Smooth muscle cell of the brain vasculature (primary cell): ENCODE data around the gene BCO1.
"Not testable (repeated sequence)": the region's sequence is repeated elsewhere in the genome, so short reads cannot be mapped to it uniquely, and the experiment has no call there.

Experiments
- DNase-seq: peaks from one replicate; pipeline ENCODE4 v3.0.0-alpha.2; 2012; ENCODE audit warnings: low read depth, low spot score

The BCO1 gene, protein sequence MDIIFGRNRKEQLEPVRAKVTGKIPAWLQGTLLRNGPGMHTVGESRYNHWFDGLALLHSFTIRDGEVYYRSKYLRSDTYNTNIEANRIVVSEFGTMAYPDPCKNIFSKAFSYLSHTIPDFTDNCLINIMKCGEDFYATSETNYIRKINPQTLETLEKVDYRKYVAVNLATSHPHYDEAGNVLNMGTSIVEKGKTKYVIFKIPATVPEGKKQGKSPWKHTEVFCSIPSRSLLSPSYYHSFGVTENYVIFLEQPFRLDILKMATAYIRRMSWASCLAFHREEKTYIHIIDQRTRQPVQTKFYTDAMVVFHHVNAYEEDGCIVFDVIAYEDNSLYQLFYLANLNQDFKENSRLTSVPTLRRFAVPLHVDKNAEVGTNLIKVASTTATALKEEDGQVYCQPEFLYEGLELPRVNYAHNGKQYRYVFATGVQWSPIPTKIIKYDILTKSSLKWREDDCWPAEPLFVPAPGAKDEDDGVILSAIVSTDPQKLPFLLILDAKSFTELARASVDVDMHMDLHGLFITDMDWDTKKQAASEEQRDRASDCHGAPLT

DNA sequence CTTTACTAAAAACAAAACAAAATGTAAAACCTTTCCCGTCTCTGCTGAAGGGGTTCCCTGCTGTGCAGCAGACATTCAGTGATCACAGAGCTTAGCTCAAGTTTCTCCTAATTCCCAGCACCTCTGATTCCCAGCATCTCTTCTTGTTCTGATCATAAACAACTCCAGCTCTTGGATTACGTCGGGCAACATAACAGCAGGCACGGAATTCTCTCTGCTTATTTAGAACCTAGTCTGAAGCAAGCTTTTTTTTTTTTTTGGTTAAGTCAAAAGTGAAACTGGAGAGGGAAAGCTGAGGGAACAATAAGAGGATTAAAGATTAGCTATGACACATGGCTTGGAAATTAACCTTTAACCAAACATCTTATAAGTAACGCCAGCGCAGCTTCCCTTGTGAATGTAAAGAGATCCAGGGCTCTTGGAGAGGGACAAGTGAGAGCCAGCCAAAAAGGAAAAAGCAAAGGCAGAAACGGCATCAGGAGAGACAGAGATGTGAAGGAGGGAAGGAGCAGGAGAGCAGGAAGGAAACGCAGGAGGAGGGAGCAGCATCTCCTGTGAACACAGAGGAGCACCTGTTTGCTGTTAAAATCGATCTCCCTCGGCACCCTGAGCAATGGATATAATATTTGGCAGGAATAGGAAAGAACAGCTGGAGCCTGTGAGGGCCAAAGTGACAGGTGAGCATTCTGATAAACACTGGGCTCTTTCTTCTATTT lies at the start of gene BCO1:
TSS of gene BCO1 (plus strand) at position 394 of the 716 bp plus-strand sequence. CDS start at position 614, 220 bp downstream.
- peak; percentile 17 for DNase-seq

GRCh38 chr16:81189100-81189664 lies 49.3 kb upstream of the BCO1 start:
- no peak for DNase-seq

DNA sequence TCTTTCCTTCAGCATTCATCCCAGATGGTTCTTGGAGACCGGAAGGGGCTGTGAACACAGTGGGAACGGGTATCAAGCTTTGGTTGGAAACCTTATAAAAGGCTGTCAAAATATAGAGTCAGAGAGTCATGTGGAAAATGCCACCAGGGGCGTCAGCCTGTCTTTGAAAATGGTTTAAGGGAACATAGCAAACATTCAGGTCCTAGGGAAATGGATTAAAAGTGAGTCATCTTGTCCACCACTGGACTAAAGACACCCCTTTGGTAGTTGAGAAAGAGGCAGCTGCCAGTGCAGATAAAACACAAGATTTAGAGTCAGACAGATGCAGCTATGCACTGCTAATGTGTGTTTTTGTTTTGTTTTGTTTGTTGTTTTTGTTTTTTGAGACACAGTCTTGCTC lies 47.8 kb upstream of the BCO1 start:
- DNase-seq = no peak

DNA sequence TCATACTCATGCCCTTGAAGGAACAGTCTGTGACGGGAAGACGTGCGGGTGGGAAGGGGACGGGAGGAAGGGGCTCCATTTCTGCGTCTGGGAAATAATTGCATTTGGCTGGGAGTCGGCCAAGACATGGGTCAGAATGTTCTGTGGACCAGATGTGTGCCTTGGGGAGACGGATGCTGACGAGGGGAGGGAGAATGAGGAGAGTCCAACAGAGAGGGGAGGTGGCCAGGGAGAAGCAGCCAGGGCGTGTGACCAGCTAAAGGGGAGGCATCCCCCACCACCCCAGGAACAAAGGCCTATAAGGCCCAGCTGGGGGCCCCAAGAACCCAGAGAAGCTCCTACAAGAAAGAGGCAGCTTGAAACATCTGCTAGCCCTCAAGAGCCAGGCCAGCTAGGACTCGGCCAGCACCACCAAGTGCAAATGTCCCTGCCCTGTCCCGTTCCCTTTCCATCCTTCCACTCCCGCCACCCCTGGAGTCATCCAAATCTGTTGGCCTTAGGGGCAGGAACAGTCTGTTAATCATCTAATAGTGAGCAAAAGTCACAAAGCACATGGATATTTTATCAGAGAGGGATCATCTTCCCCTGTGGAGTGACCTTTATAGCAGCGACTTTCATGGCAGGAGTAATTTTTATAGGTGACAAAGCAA lies 42.5 kb upstream of the BCO1 start:
- DNase-seq = no peak

DNA sequence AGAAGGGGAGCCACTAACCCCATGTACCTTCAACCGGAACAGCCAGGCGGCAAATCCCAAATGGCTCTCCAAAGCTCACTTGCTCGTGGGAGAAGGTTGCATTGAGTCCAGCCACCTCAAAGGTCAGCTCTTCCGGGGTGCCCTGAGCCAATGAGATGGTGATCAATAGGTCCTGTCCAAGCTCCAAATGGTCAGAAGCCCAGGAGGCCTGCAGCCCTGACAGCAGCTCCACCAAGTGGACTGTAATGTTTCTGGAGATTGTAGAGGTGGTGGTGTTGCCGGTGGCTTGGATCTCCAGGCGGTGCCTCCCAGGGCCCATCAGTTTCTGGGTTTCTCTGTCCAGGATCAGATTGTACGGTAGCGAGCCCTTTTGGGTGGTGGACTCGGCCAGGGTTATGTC lies 39.9 kb upstream of the BCO1 start:
- DNase-seq = no peak

- no peak for DNase-seq
Measured at GRCh38 chr16:81201267-81201666, 37.2 kb upstream of the BCO1 start.

DNA sequence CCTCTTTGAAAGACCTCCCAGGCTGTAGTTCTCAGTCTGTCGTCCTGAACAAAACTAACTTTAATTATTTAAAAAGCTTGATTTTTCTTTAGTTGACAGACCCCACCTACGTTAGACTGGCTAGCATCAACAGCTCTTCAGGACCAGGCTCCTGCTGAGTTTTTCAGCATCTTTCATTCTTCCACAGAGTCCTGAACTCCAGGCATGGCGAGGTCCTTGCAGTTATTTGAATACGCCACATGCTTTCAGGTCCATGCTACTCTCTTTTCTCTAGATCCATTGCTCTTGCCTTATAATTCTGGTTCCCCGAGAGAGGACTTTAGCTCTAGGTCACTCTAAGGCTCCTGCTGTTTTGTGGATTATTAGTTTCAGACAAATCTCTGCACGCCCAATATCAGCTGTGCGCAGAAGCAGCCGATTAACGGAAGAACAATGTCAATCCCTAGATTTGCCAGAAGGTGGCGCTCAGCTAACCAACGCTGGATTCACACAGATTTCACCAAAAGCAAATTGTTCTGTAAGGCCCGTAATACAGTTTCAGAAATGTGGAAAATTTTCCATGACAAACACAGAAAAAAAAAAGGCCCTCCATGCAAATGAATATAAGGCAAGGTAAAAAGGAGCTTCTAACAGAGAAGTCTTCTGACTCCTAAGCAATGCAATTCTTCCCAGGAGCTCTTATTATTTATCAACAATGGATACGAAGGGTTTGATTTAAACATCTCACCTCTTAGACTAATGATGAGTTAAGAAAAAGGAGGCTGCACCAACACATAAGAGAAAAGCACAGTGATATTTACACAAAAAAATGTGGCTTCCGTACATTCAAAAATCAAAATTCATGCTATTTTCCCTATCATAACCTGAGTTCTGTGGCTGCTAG lies 33.5 kb upstream of the BCO1 start:
- DNase-seq = peak; percentile 21

DNA sequence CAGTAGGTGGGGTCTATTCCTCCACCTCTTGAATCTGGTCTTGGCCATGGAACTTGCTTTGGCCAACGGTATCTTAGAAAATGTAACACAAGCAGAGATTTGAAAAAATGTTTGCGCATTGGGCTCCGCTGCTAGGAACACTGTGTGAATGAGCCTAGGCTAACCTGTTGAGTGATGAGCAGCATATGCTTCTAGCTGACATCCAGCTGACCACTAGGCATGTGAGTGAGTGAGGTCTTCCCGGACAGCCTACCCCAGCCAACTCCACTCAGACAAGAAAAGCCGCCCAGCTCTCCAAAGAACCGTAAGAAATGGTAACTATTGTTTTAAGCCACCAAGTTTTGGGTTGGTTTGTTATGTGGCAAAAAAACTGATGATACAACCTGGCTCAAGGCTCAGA lies 31.4 kb upstream of the BCO1 start:
- no peak for DNase-seq

- DNase-seq = no peak
Measured at GRCh38 chr16:81210807-81211206, 27.7 kb upstream of the BCO1 start.

DNA sequence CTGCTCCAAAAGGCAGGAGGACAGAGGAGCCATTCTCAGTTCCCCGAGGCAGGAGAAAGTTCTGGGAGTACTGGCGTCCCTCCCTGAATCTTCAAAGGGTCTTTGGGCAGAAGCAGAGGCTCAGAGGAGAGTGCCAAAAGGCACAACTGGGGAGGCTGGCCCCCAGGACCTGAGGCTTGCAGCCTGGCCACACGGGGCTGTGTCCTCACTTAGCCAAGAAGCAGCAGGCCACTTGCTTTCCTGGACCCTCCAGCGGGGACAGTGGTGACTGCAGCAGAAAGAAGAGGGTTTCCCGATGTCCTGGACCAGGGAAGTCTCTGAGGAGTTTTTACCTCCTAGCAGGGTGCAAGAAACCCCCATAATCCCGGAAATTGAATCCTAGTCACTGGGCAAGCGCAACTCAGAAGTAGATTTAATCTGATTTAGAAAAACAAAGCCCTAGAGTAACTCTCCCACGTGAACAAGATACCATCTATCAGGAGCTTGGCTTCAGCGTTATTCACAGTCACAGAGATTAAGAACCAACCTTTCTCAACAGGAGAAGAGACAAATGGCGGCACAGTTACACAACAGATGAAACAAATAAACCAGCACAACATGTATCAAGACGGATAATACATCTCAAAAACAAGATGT lies 25.5 kb upstream of the BCO1 start:
- no peak for DNase-seq

DNA sequence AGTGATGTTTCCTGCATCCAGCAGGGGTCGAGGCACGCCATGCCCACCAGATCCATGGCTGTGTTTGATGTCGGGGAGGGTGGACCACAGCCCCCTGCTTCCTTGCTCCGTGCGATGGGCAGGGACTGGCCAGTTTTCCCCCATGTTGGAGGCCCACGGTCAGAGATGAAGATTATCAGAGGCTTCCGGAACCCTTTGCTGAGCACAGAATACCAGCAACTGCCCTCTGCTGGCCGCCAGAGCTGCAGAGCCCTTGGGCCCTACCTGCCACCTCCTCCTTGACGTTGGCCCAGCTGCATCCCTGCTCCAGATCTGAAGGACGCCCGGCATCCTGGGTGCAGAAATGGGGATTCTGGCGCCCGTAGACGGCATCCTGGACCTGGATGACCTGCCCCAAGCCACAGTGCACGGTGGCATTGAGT lies 23.7 kb upstream of the BCO1 start:
- no peak for DNase-seq

- no peak for DNase-seq
Measured at GRCh38 chr16:81216114-81216513, 22.4 kb upstream of the BCO1 start.

- no peak for DNase-seq
Measured at GRCh38 chr16:81216706-81217105, 21.8 kb upstream of the BCO1 start.

- no peak for DNase-seq
Measured at GRCh38 chr16:81219151-81219550, 19.3 kb upstream of the BCO1 start.

GRCh38 chr16:81220349-81220748 lies 18.1 kb upstream of the BCO1 start:
- no peak for DNase-seq

DNA sequence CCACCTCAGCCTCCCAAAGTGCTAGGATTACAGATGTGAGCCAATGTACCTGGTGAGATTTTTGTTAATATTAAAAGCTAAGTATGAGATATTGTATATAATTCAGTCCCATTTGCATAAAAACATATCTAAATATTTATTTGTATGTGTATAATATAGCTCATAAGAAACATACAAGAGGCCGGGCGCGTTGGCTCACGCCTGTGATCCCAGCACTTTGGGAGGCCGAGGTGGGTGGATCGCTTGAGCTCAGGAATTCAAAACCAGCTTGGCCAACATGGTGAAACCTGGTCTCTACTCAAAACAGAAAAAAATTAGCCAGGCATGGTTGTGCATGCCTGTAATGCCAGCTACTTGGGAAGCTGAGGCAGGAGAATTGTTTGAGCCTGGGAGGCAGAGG lies 16.8 kb upstream of the BCO1 start:
- no peak for DNase-seq

DNA sequence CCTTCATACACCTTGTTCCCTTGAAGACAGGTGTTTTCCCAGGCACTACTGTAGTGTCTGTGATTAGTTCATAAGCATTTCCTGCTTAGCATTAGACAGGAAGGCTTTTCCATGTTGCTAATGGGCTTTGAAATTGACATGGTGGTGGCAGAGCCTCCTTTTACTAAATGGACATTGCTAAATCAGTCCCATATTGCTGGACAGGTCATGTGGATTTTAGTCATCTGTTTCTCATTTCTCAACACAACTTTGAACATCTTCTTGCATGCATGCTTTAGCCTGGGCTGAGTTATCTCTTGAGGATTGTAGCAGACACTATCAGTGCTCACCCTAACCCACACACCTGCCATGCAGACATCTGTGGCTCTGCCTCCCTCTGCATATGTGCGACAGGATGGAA lies 13.7 kb upstream of the BCO1 start:
- no peak for DNase-seq

DNA sequence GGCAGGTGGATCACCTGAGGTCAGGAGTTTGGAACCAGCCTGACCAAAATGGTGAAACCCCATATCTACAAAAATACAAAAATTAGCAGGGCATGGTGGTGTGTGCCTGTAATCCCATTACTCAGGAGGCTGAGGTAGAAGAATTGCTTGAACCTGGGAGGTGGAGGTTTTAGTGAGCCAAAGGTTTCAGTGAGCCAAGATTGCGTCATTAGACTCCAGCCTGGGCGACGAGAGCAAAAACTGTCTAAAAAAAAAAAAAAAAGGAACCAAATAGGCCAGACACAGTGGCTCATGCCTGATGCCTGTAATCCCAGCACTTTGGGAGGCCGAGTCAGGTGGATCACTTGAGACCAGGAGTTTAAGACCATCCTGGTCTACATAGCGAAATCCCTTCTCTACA lies 12.8 kb upstream of the BCO1 start:
- not testable (repeated sequence) for DNase-seq

DNA sequence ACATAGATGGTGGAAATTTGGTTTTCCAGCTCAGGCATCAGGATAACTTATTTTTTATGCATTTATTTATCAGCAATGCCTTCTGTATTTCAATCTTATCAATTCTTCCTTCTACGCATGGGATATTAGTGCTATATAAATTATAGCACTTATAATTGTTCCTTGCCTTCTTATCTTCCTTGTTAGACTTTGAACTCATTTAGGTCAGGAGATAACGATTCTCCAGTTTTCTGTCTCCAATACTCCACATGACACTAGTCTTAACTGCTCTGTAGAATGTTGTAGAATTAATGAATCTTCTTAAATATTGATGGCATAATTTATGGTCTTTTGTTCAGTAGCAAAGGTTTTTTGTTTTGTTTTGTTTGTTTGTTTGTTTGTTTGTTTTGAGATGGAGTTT lies 10.7 kb upstream of the BCO1 start:
- no peak for DNase-seq

GRCh38 chr16:81229811-81230210 lies 8.7 kb upstream of the BCO1 start:
- no peak for DNase-seq
